ENCODE data around the gene CAB39L.

CAB39L gene

GRCh38 chr13:49443704-49444523 lies at the start of gene CAB39L, which contains the start of gene SETDB2:
Gene CAB39L, minus strand, starts transcription at chr13:49444064. Its CDS starts 61,154 bp downstream, at chr13:49382910.
Gene SETDB2, plus strand, starts transcription at chr13:49444274. Its CDS starts 7,620 bp downstream, at chr13:49451894.
- Mint-ChIP-seq H3K36me3 (ENCODE audit: low read depth) (peaks cover 21% of the 10 kb centered on the region), H3K4me3 (peak within 1 kb of the TSS; percentile 93), H3K27ac (peak within 1 kb of the TSS; percentile 99), H3K27me3 (ENCODE audit: low read depth) (no peaks in the 10 kb centered on the region), H3K9me3 (no peaks in the 10 kb centered on the region), H3K4me1 (ENCODE audit: low read depth) (peaks cover 36% of the 10 kb centered on the region)
- DNase-seq (ENCODE audit: low spot score): peak; percentile 99

GRCh38 chr13:49488563-49488962 lies 44.7 kb upstream of the CAB39L start:
- H3K36me3 Mint-ChIP-seq (ENCODE audit: low read depth): peaks cover 25% of the 10 kb centered on the region
- H3K4me3 Mint-ChIP-seq: no peak overlapping the region
- no peak overlapping the region for H3K27ac Mint-ChIP-seq
- H3K27me3 Mint-ChIP-seq (ENCODE audit: low read depth): no peaks in the 10 kb centered on the region
- H3K9me3 Mint-ChIP-seq: no peaks in the 10 kb centered on the region
- no peak for DNase-seq (ENCODE audit: low spot score)
- no peaks in the 10 kb centered on the region for H3K4me1 Mint-ChIP-seq (ENCODE audit: low read depth)

- peaks cover 45% of the 10 kb centered on the region for H3K36me3 Mint-ChIP-seq (ENCODE audit: low read depth)
- no peaks in the 10 kb centered on the region for H3K4me1 Mint-ChIP-seq (ENCODE audit: low read depth)
Observed at GRCh38 chr13:49481788-49482187, 37.9 kb upstream of the CAB39L start.

GRCh38 chr13:49476529-49476928 lies 32.7 kb upstream of the CAB39L start:
- Mint-ChIP-seq H3K36me3 (ENCODE audit: low read depth) (peaks cover 40% of the 10 kb centered on the region), H3K4me1 (ENCODE audit: low read depth) (no peaks in the 10 kb centered on the region), H3K9me3 (no peaks in the 10 kb centered on the region), H3K27ac (no peak overlapping the region), H3K27me3 (ENCODE audit: low read depth) (no peaks in the 10 kb centered on the region), H3K4me3 (no peak overlapping the region)
- DNase-seq (ENCODE audit: low spot score): no peak

More at GRCh38 chr13:49481788-49482187, 37.9 kb upstream of the CAB39L start:
- no peak for DNase-seq (ENCODE audit: low spot score)
- Mint-ChIP-seq H3K9me3 (no peaks in the 10 kb centered on the region), H3K27me3 (ENCODE audit: low read depth) (no peaks in the 10 kb centered on the region), H3K4me3 (no peak overlapping the region), H3K27ac (no peak overlapping the region)

GRCh38 chr13:49472186-49472585 lies 28.3 kb upstream of the CAB39L start:
- Mint-ChIP-seq H3K36me3 (ENCODE audit: low read depth) (peaks cover 40% of the 10 kb centered on the region), H3K4me3 (no peak overlapping the region), H3K27ac (no peak overlapping the region), H3K4me1 (ENCODE audit: low read depth) (no peaks in the 10 kb centered on the region), H3K27me3 (ENCODE audit: low read depth) (no peaks in the 10 kb centered on the region), H3K9me3 (no peaks in the 10 kb centered on the region)
- DNase-seq (ENCODE audit: low spot score): no peak

- Mint-ChIP-seq H3K36me3 (ENCODE audit: low read depth) (peaks cover 58% of the 10 kb centered on the region), H3K27ac (peak overlapping the region; percentile 37), H3K4me3 (no peak overlapping the region), H3K9me3 (peaks cover 15% of the 10 kb centered on the region), H3K27me3 (ENCODE audit: low read depth) (no peaks in the 10 kb centered on the region), H3K4me1 (ENCODE audit: low read depth) (no peaks in the 10 kb centered on the region)
- DNase-seq (ENCODE audit: low spot score): no peak
Observed at GRCh38 chr13:49466292-49466838, 22.5 kb upstream of the CAB39L start.

GRCh38 chr13:49464621-49465325 lies 20.9 kb upstream of the CAB39L start:
- Mint-ChIP-seq H3K27ac (no peak overlapping the region), H3K36me3 (ENCODE audit: low read depth) (peaks cover 58% of the 10 kb centered on the region), H3K27me3 (ENCODE audit: low read depth) (no peaks in the 10 kb centered on the region), H3K4me1 (ENCODE audit: low read depth) (no peaks in the 10 kb centered on the region), H3K4me3 (no peak overlapping the region), H3K9me3 (peaks cover 15% of the 10 kb centered on the region)
- no peak for DNase-seq (ENCODE audit: low spot score)

- no peak overlapping the region for H3K4me3 Mint-ChIP-seq
Observed at GRCh38 chr13:49464085-49464484, 20.2 kb upstream of the CAB39L start.

GRCh38 chr13:49459580-49459979 lies 15.7 kb upstream of the CAB39L start:
- Mint-ChIP-seq H3K9me3 (peaks cover 15% of the 10 kb centered on the region), H3K27me3 (ENCODE audit: low read depth) (no peaks in the 10 kb centered on the region), H3K4me1 (ENCODE audit: low read depth) (peaks cover 13% of the 10 kb centered on the region), H3K36me3 (ENCODE audit: low read depth) (peaks cover 41% of the 10 kb centered on the region), H3K4me3 (no peak overlapping the region), H3K27ac (no peak overlapping the region)
- DNase-seq (ENCODE audit: low spot score): no peak

More at GRCh38 chr13:49464085-49464484, 20.2 kb upstream of the CAB39L start:
- H3K4me1 Mint-ChIP-seq (ENCODE audit: low read depth): no peaks in the 10 kb centered on the region
- H3K27ac Mint-ChIP-seq: no peak overlapping the region
- H3K36me3 Mint-ChIP-seq (ENCODE audit: low read depth): peaks cover 52% of the 10 kb centered on the region
- H3K27me3 Mint-ChIP-seq (ENCODE audit: low read depth): no peaks in the 10 kb centered on the region
- no peak for DNase-seq (ENCODE audit: low spot score)
- H3K9me3 Mint-ChIP-seq: peaks cover 15% of the 10 kb centered on the region

GRCh38 chr13:49457221-49457620 lies 13.4 kb upstream of the CAB39L start:
- no peak for DNase-seq (ENCODE audit: low spot score)
- H3K4me1 Mint-ChIP-seq (ENCODE audit: low read depth): peaks cover 21% of the 10 kb centered on the region
- H3K9me3 Mint-ChIP-seq: peaks cover 3% of the 10 kb centered on the region
- no peak overlapping the region for H3K27ac Mint-ChIP-seq
- no peak overlapping the region for H3K4me3 Mint-ChIP-seq
- H3K36me3 Mint-ChIP-seq (ENCODE audit: low read depth): peaks cover 26% of the 10 kb centered on the region
- H3K27me3 Mint-ChIP-seq (ENCODE audit: low read depth): no peaks in the 10 kb centered on the region

GRCh38 chr13:49456156-49456555 lies 12.3 kb upstream of the CAB39L start:
- Mint-ChIP-seq H3K4me3 (no peak overlapping the region), H3K9me3 (no peaks in the 10 kb centered on the region), H3K27me3 (ENCODE audit: low read depth) (no peaks in the 10 kb centered on the region), H3K27ac (no peak overlapping the region), H3K4me1 (ENCODE audit: low read depth) (peaks cover 21% of the 10 kb centered on the region), H3K36me3 (ENCODE audit: low read depth) (peaks cover 15% of the 10 kb centered on the region)
- no peak for DNase-seq (ENCODE audit: low spot score)

GRCh38 chr13:49455007-49455398 lies 11.1 kb upstream of the CAB39L start:
- Mint-ChIP-seq H3K27ac (no peak overlapping the region), H3K4me3 (no peak overlapping the region)

GRCh38 chr13:49454388-49455006 lies 10.6 kb upstream of the CAB39L start:
- no peaks in the 10 kb centered on the region for H3K9me3 Mint-ChIP-seq
- H3K27me3 Mint-ChIP-seq (ENCODE audit: low read depth): no peaks in the 10 kb centered on the region
- peak overlapping the region; percentile 60 for H3K27ac Mint-ChIP-seq
- H3K4me3 Mint-ChIP-seq: peak overlapping the region; percentile 33
- H3K4me1 Mint-ChIP-seq (ENCODE audit: low read depth): peaks cover 31% of the 10 kb centered on the region
- H3K36me3 Mint-ChIP-seq (ENCODE audit: low read depth): peaks cover 20% of the 10 kb centered on the region
- DNase-seq (ENCODE audit: low spot score): no peak

More at GRCh38 chr13:49455007-49455398, 11.1 kb upstream of the CAB39L start:
- DNase-seq (ENCODE audit: low spot score): no peak
- H3K4me1 Mint-ChIP-seq (ENCODE audit: low read depth): peaks cover 26% of the 10 kb centered on the region
- H3K27me3 Mint-ChIP-seq (ENCODE audit: low read depth): no peaks in the 10 kb centered on the region
- no peaks in the 10 kb centered on the region for H3K9me3 Mint-ChIP-seq
- H3K36me3 Mint-ChIP-seq (ENCODE audit: low read depth): peaks cover 14% of the 10 kb centered on the region

Data from T-helper 2 cell treated with Interferon-gamma antibody and Interleukin-4, amounts not matched to agents 5 μg/mL and 100 μg/mL, for 36 hours (primary cell).